ENCODE measurements around the gene FKBP1A.

The FKBP1A gene

DNA sequence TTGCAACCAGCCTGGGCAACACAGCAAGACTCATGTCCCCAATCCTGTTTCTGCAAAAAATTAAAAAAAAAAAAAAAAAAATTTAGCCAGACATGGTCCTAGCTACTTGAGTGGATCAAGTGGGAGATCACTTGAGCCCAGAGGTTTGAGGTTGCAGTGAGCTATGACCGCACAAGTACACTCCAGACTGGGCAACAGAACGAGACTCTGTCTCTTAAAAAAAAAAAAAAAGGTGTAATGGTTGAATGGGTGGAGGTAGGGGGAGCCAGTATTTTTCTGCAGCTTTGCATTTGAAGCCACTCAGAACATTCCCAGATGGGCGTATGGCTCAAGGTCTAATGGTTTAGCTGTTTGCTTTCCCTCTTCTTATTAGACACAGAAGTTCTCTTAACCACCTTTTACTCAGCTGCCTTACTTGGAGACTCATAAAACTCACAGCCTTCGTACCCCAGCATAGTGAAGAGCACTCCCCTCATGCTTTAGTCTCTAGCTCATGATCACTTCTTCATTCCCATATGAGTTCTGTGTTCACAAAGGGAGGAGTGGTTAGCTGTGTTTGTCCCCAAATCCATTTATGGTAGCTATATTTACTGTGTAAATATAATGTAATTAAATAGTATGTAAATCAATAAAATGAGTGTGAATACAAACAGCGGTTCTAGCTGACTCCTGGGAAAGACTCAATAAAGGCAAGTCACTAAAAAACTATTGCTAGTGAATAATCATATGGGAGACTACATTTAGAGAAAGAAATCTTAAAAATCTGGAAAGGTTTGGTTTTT lies 9.0 kb downstream of the FKBP1A start:
- no peak for DNase-seq

DNA sequence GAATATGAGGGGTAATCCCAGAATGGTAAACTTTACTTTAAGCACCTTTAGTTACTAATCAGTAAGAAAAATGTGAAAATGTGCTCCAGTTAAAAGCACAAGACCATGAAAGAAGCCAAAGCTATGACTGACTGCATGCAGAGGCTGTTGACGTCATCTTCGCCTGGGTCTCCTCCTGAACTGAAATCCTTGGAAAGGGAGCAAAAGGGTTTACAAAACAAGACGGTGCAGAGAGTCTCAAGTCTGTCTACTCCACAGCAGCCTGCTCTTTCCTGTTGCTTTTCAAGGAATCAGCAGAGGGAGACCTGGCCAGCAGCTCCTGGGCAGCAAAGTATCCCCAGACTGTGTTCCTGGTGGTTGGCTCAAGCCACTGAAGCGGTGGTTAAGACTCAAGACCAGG lies 10.2 kb downstream of the FKBP1A start:
- no peak for DNase-seq

DNA sequence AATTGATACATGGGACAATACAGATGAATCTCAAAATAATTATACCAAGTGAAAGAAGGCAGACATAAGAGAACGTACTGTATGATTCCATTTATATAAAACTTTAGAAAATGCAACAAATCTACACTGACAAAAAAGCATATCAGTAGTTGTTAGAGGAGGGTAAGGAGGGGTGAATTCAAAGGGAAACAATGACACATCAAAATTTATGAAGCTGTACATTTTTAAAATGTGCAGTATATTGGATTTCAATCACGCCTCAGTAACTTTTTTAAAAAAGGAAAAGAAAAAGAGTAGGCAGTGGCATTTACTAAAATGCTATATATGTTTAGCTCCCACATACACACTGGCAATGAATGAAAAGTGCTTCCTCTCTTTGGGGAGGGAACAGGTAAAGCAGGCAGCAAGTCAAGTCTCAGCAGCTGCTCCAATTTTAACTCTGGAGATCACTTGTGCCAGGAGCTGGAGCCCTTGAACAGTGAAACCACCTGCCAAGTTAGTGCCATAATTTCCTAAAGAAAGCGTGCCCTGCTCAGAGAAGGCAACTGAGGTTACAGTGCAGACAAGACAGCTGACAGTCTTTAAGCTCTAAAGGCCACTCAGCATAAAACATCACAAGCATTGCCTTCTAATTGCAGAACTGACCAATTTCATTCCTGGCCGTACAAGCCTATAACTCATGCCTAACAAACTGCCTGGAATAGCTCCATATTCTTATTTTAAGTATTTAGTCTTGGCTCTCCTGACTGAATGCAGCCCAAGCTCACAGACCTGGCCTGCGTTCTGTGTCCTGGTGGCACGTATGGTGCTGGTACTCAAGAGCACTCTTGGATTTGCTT lies 10.9 kb downstream of the FKBP1A start:
- DNase-seq, result no peak

DNA sequence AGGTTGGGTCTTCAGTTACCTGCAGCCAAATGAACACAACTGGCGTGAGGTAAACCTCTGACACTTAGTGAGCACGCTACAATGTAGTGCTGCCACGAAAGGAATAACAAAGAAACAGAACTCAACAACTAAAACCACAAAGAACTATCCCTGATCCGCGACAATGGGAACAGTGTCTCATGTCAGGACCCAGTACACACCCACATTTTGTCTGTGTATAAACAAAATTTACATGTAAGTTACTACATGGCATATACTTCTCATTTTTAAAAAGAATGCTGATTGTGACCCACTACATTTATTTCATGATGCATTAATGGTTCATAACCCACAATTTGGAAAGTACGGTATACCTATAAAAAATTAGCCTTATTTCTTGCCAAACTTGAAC lies 14.1 kb downstream of the FKBP1A start:
- DNase-seq, result no peak

DNA sequence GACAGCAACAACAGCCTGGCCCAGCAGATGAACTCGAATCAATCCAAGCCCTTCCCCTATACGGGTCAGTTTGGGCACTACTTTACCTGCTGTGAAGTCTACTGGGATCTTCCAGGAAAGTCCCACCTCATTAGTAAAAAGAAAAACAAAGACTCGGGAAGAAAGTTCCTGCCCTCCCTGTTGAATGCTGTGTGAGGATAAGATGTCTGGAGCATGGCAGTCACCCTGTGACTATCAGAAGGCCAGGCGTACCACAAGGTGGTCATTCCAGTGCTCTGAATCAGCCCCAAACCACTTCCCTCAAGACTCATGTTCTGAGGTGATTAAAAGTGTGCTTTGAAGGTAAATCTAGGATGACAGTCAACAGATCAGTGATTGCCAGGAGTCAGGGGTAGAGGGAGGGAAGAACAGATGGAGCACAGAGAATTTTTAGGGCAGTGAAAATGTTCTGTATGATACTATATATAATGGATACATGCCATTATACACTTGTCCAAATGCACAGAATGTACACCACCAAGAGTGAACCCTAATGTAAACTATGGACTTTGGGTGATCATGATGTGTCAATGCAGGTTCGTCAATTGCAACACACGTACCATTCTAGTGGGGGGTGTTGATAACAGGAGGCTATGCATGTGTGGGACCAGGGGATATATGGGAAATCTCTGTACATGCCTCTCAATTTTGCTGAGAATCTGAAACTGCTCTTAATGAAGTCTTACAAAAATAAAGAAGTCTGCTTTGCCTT lies 14.7 kb downstream of the FKBP1A start:
- DNase-seq, result no peak

DNA sequence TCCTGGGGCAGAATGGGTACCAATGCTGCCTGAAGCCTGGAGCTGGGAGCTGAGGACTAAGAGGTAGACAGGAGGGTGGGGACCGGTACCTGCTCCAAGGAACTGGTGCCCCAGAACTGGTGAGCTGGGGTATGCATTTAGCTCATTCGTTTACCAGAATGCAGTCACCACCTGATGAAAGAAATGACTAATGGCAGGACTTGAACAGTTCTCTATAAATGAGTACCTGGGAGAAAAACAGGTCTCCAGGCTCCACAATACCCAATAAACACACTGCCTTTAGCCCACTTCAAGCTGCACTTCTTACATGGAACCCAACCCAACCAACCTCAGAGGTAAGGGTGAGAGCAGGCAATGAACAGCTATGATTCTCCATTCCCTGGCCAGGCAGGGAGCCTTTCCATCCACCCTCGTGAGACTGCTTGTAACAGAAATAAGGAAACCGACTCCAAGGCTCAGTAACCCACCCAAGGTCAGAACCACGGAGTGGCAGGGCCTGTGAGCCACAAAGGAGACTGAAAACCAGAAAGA lies 15.4 kb downstream of the FKBP1A start:
- no peak for DNase-seq

DNA sequence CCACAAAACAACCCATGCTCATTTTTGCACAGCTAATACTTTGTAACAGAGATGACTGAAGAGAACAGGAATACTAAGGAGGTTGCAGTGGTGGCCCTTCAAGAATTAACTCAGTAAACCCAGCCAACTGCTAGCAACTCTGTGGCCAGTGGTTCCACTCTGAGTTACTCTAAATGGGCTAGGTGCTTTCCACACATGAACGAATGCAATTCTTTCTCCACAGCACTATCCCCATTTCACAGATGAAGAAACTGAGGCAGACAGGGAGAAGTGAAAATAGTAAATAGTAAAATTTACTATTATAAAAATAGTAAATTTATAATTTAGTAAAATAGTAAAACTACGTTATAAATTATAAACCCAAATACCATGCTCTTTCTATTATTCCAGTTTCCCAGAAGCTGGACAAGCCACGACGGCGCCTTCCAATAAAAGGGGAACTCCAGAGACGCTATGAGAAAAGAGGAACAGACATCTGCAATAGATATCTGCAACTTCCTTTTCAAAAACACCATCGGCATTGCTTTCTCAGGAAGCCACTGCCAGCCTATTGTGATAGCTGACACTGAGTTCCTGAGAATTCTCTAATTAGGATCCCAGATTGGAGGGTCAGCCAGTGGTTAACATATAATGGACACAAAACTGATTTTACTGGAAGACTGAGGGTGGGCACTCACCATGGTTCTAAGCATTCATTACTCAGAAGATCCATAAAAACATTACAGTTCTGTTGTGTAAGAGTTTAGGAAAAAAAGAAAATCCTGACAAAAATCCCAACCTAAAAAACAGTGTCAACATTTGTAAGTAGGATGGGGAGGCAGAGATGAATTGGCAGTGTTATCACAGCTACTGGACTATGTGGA lies 16.2 kb downstream of the FKBP1A start:
- no peak for DNase-seq

DNA sequence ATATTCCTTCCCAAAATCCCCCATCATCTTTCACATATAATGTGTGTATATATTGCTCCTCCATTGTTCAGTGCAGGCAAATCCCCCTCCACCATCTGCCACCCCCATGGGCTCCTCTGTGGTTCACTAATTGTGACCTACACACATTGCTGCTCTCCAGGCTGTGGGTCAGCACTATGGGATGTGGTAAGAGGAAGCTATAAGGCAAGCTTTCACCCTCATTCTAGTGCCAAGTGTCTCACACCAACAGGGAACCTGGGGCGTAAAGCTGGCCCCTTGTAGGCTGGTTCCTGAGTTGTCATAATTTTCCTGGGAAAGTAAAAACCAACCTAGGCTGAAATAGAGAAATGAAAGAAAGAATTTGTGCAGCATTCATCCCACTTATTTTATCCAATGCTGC lies 16.8 kb downstream of the FKBP1A start:
- DNase-seq, result no peak

DNA sequence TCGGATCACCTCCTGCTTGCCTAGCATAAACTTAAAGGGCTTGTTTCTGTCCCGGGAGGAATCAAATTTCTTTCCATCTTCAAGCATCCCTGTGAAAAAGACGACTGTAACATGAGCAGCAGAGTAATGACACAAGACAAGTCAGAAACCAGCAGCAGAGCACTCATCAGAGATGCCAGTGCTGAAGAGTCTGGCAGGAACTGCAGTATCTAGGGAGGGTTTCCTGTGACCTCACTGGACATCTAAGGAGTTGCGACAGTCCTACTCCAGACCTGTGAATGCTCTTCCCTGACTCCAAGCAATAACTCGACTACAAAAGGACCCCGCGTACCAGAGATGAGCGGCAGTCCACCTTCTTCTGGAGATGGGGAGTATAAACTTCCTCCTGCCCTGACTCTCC lies 17.3 kb downstream of the FKBP1A start:
- no peak for DNase-seq

DNA sequence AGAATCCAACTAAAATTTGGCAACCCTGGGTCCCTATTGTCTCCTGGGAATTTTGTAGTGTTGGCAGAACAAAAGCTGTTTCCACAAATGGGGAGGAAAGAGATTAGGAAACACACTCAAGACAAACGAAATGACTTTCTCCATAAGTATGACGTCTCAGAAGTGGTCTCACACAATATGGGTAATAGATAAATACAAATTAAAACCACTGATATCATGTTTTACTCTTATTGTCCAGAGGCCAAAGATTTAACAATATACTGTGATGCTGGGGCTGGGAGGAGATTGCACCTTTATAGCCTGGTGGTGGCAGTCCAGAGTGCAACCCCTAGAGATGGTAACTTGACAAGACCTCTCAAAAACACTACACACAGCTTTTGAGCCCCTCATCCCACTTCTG lies 18.6 kb downstream of the FKBP1A start:
- DNase-seq, result no peak

DNA sequence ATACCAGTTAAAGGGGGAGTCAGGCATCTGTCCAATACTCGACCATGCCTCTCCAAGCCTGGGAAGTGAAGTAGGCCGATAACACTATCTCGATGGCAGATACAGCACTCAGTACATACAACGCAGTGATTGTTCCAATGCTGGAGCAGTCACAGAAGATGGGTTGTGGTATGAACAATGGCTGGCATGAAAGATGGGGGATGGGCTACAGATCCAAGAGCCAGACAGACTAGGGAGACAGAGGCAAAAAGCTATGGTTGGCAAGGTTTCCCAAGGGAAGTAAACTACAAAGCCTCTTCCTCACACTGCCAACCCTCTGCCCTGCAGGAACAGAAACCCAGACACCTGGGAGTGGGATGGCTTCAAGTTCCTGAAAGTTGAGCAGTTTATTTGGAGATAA lies 19.2 kb downstream of the FKBP1A start:
- DNase-seq, result no peak

DNA sequence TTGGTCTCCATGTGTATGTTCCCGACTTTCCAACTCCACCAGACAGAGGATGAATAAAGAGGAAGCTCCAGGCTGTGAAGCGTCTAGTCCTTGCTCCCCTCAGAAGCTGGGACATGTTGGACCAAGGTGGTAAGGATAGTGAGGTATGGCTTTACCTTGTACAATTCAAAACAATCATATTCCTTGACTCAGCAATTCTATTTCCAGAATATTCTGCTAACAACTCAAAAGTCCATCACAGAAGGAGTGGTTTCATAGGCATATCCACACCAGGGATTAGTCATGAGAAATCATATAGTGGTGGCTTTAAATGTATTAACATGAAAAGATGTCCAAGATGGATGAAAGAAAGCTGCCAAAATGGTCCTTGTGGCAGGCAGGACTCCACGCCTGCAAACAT lies 19.8 kb downstream of the FKBP1A start:
- DNase-seq, result no peak

DNA sequence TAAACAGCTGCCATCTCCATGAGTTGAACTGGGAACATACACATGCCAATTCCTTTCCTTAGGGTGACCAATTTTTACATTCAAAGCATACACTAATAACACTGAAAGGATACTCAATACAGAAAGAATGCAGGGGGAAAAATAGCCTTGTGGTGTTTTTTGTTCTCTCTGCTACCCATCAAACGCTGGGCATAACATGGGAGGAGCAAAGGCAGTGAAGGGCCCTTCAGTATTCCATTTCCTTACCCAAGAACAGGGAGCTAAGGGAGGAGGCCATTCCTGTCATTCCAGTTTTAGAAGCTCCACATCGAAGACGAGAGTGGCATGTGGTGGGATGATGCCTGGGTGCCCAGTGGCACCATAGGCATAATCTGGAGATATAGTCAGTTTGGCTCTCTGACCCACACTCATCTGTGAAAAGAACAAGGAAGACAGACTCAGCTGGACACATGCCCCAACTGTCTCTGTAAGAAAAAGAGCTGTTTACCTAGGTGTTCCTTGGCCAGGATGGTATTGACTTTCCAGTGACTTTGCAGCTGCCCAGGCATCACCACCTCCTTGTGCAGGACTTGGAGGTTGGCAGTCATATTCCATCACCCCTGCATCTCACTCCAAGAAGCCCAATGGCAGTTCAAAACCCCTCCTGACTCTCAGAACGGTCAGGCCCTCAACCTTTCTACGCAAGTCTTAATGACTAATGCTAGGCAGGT lies 20.9 kb downstream of the FKBP1A start:
- no peak for DNase-seq

DNA sequence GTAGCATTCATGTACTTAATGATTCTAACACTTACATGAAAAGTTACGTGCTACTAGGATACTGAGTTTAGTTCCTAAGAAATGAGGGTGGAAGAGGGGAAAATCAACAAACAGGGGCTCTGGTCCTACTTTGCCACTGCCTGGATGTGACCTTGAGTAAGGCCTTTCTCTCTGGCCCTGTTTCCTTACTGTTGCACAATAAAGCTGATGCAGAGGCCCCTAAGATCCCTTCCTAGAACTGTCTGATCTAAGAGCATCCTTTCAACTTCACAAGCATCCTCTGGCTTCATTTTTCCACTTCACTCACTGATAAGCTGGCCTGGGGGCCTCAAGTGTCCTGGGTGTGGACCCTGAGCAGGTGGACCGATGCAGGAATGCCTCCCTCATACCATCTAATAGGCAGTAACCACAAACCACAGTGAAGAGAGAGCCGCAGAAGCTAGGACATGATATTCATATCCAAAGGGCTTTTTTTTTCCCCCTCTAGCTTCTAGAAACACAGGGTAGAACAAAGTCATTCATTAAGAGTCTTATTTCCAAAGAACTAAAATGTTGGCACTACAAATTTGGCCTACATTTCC lies 21.6 kb downstream of the FKBP1A start:
- no peak for DNase-seq

DNA sequence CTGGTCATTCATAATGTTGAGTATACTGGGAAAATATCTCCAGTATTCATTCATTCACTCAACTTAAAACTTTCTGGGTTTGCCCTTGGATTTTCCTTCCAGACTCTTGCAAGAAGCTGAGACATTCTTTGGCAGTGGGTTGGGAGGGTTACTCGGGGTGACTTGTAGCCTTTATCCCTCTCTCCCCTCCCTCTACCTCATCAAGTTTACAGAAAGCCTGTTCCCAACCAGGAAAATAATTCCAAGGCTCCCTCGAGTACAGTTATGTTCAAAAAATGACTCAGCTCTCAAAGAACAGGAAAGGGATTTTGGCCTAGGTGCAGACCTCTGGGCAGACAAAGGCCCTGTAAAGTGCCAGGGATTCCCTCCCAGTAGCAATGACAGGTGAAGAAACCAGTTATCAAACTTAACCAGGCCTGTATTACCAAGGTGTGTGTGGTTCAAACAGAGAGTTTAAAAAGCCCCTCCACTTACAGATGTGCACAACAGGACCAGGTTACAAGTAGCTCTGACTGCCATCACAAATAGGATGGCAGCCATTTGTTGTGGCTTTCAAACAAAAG lies 22.2 kb downstream of the FKBP1A start:
- no peak for DNase-seq

DNA sequence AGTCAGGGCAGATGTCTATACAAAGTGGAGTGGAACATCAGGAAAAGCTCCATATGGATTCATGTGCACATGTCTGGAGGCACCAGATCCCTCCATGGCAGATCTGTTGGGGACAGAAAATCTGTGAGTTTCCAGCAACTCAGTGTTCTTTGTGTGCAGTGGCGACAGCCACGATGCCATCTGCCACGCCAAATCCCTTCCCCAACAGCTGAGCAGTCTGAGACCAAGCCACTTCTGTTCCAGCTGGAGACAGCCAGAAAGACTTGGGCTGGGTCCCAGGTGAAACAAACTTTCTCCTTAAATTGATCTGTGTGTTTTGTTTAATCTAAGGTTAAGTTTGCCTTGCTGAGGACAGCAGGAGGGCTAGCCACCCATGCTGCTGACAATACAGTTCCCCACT lies 22.9 kb downstream of the FKBP1A start:
- DNase-seq, result no peak

DNA sequence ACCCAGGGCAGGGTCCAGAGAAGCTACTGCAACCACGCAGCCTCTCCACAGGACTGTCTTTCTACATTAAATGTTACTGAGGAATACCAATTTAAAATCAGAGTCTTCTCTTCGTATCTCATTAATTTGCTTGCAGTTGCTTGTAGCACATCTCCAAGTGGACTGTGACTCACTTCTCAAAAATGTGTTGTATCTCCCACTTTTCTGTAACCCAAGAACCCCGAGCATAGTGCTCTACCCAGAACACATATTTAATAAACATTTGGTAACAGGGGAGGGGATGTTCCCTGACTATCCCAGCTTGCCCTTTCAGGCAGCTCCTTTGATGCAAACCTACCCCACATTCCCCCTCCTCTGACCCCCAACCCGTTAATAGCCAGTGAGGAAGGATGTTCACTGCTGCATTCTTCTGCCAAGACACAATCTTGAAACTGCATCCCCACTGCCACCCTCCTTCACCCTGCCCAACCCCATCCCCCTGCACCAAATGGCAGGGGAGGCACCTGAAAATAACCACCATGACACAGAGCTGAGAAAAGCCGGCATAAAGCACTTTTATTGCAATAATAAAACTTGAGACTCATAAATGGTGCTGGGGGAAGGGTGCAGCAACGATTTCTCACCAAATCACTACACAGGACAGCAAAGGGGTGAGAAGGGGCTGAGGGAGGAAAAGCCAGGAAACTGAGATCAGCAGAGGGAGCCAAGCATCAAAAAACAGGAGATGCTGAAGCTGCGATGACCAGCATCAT lies 24.2 kb downstream of the FKBP1A start:
- DNase-seq, result no peak

DNA sequence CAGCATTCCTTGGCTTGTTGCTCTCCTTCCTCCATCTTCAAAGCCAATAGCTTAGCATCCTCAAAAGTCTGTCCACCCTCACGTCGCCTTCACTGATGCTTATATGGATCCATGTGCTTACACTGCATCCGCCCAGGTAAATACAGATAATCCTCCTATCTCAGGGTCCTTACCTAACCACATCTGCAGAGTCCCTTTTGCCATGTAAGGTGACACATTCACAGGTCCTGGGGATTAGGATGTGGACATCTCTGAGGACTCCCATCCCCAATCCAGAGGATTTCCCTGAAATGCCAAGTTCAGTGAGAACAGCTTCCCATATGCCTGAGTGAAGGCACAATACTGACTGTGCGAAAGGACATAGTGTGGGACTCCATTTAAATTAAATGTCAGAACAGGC lies 25.4 kb downstream of the FKBP1A start:
- DNase-seq, result no peak

DNA sequence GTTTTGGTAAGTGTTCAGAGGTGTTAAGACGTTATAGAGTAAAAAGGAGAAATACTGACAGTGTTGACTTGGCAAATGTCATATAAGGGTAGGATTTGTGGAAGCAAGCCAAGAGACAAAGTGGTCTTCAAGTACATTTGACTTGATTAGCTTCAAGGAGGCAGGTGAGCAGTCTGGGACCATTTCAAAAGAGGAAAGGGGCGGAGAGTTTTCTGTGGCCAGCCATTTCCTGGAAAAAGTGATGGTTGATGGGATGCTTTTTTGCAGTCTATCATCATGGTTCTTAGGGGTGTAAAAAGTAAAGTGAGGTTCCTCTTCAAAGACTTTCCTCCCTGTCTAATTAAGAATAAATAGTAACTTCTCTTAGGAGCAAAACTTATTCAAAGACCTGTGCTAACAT lies 28.7 kb downstream of the FKBP1A start:
- DNase-seq, result peak; percentile 28

DNA sequence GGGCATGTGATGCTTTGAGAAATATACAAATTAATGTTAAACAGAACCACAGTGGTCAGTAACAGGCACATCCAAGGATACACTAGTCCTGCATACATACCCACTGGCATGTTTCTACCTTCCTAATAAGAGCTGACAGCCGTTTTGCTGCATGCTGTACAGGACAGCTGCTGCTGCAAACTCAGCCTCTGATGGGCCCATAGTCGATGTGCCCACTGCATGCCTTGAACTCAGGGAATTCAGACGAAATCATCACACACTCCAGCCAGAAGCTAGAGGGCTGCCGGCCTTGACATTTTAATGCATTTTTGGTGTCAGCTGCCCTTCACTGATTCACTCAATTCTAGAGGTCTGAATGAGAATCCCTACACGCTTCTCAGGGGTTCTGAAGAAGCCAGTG lies 29.3 kb downstream of the FKBP1A start:
- no peak for DNase-seq

Data from activated CD8-positive, alpha-beta memory T cell treated with anti-CD3 and anti-CD28 coated beads, Interleukin-2, amount 50 U/mL, for 4 hours (primary cell).